GM21360 (cell line): ENCODE data around the gene TMPRSS6.

Experiments used
- ATAC-seq: cut with Tn5 transposase; IDR thresholded peaks from one replicate; pipeline ENCODE4 v1.9.1; 2021; ENCODE audit warnings: mild to moderate bottlenecking, moderate library complexity; ENCODE audit not compliant: unreplicated experiment

The TMPRSS6 gene

DNA sequence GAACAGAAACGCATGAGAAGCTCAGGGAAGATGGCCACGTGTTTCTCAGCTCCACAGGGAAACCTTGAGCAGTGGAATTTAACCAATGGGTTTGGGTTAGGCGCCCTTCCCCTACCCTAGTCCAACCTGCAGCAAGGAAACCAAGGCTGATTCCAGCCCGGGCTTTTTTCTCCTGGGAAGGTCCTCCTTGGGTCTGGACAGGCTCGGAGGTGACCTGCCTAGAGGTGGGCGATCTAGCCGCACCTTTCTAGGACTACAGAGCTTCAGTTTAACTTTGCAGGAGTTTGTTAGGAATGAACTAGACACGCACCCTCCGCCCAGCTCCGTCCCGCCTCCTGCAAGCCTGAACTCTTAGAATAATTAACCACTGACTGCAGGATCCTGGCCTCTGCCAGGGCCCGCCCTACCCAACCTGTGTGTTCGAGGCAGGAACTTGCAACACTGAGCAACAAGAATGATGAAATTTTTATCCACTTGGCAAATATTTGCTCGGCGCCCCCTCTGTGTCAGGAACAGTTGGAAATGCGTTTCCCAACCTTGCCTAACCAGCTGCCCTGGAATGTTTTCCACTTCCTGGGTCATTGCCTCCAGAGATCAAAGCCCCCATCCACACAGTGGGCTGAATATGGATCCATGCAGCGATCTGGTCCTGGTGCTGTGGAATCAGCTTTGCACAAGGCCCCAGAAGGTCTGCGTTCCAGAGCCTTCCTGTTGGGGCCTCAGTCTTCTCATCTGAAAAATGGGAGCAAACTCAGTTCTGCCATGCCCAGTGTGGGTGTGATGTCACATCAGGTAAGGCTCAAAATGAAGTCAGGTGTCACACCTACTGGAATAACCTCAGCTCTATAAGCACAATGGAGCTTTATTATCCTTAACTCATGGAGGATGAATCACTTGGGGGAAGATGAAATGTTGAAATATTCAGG lies 76.7 kb downstream of the TMPRSS6 start:
- ATAC-seq = no peak

DNA sequence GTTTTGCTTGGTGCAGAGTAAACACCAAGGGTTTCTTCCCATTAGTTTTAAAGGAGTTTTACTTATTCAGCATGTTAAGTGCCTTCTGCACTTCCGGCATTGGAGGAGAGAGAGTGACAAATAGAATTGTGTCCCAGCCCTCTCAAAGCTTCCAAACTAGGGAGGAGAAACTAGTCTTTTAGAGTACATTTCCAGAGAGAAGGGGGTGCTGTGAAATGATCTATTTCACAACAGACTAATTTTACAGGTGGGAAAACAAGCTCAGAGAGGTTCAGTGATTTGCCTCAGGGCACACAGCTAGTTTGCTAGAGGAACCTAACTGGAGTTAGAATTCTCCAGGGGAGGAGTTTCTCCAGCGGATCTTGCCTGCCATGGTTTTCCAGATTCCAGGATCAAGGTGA lies 77.4 kb downstream of the TMPRSS6 start:
- ATAC-seq = no peak

DNA sequence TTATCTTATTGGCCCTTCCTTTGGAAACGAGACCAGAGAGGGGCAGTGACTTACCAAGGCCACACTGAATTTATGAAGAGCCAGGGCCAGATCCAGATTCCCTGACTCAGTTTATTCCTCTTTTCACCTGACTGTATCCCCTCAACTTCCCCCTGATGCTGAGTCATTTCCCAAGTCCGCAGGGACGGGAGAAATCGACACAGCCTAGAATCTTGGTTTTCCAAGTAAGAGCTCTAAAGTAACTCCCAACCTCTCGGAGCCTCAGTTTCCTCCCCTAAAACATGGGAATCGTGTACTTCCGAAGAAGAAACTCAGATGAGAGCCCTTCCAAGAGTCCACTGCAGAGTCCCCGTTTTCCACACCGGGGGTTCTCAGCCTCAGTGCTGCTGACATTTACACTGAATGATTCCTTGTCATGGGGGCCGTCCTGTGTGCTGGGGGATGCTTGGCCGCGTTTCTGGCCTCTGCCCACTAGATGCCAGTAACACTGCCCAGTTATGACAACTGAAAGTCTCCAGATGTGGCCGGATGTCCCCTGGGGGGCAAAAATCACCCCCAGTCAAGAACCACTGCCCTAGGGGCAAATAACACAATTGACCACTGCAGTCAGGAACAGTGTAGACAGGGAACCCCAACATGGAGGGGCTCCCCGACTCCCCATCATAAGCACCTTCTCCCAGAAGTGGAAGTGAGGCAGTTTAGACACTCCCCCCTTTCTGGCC lies 78.8 kb downstream of the TMPRSS6 start:
- ATAC-seq = no peak

DNA sequence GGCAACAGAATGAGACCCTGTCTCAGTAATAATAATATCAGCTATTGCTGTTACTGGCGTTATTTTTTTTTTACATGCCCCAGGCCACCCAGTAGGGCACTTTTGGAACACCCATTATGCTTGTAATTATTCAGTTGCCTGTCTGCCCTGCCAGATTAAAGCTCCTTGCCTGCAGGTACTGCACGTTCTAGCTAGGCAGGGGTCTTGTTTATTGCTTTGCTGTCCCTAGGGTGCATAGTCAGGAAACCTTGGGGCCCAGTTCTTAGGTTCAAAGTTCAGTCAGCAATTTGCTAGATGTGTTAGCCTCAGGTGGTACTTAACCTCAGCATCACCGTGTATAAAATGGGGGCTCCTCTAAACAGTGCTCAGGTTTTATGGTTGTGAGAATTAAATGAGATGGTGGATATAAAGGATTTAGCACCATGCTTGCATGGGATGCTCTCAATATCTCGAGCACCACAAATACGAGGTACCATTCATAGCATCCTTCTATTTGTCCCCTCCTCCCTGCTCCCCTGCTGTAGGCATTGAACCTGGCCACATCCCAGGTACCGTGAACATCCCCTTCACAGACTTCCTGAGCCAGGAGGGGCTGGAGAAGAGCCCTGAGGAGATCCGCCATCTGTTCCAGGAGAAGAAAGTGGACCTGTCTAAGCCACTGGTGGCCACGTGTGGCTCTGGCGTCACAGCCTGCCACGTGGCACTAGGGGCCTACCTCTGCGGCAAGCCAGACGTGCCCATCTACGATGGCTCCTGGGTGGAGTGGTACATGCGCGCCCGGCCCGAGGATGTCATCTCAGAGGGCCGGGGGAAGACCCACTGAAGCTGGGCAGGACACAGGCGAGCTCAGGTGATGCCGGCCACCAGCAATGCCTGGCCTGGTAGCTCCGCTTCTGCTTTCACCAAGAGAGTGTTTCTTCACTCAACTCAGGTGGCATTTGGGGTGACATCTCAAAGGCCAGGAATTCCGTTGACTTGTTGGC lies 80.5 kb downstream of the TMPRSS6 start:
- no peak for ATAC-seq

DNA sequence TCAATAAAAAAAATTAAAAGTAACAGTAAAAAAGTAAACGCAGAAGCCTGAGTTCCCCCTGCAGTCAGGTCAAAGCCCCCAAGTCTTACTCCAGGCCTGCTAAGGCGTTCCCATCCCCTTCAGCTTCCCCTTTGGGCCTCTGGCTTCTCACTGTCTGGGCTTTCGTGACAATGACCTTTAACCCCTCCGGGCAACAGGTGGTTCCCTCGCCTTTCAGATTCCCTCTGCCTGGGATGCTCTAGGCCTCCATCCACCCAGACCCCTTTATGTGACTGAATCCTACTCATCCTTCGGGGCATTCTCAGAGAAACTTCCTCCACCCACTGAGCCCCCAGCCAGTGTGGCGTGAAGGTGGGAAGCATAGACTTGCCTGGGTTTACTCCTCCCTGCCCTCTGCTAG lies 82.0 kb downstream of the TMPRSS6 start:
- no peak for ATAC-seq

DNA sequence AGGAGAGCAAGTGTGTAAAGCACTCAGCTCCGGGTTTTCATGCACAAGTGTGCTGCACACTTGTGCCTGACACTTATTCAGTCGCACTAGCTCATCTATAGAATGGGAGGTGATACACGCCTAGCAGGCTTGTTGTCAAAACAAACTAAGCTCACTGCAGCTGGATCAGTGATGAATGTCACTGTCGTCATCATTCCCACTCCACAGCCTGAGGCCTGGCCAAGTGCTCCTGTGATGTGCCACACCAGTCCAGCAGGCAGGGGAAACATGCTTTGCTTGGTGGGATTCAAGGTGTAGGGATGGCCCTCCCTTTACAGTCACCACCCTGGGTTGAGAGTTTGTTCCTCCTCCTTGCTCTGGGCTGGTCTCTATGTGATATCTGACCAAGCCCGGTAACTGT lies 83.2 kb downstream of the TMPRSS6 start:
- ATAC-seq = no peak

DNA sequence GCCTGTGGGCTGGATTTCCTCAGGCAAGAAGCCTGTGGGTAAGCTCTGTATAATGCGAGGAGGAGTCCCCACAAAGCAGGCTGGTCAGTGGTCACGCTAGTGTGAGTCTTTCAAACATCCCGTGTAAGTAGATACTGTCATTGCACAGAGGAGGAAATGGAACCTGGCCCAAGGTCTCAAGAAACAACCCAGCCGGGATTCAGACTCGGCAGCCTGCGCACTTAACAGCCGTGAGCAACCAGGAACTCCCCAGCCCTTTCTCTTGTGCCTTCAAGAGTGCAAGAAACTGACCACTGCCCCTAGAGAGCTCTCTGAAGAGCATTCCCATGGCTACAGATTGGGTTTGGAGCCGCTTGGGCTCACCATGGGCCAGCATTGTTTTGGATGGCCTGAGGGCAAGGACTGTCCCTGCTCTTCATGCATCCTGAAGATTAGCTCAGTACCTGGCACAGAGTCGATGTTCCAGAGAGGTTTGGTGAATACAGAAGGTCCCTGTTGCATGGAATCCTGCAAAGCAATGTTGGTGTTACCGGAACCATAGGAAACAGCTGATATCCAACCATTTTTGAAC lies 83.9 kb downstream of the TMPRSS6 start:
- no peak for ATAC-seq

DNA sequence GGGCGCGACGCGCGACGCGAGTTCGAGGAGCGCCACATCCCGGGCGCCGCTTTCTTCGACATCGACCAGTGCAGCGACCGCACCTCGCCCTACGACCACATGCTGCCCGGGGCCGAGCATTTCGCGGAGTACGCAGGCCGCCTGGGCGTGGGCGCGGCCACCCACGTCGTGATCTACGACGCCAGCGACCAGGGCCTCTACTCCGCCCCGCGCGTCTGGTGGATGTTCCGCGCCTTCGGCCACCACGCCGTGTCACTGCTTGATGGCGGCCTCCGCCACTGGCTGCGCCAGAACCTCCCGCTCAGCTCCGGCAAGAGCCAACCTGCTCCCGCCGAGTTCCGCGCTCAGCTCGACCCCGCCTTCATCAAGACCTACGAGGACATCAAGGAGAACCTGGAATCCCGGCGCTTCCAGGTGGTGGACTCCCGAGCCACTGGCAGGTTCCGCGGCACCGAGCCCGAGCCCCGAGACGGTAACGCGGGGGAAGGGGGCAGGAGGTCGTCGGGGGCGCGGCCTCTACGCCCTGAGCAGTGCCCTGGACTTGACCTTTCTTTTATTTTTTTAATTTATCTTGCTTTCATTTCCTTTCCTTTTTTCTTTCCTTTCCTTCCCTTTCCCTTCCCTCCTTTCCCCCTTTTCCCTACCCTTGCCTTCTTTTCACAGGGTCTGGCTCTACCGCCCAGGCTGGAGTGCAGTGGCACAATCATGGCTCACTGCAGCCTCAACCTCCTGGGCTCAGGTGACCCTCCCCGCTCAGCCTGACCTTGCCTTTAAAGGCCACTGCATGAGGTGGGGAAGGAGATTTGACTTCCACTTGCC lies 85.0 kb downstream of the TMPRSS6 start:
- ATAC-seq = no peak

DNA sequence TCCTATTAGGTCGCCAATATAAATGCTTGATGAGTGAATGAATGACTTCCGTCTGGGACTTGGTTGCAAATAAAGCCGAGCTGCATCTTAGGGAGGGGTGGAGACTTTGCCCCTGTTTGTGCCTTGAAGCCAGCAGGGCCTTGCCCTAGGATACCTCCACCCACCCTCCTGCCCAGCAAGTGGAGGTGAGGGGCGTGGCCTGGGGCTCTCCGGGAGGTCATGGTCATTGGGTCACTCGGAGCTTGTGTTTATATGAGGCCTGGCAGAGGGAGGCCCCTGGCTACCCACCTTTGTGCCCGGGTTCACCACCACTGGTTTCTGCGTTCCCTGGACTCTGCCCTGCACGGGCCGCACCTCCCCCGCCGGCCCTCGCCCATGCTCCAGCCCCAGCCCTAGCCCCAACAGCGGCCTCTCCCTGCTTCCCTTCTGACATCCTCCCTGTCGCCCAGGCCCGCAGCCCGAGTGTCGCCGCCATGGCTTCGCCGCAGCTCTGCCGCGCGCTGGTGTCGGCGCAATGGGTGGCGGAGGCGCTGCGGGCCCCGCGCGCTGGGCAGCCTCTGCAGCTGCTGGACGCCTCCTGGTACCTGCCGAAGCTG lies 85.7 kb downstream of the TMPRSS6 start:
- no peak for ATAC-seq

DNA sequence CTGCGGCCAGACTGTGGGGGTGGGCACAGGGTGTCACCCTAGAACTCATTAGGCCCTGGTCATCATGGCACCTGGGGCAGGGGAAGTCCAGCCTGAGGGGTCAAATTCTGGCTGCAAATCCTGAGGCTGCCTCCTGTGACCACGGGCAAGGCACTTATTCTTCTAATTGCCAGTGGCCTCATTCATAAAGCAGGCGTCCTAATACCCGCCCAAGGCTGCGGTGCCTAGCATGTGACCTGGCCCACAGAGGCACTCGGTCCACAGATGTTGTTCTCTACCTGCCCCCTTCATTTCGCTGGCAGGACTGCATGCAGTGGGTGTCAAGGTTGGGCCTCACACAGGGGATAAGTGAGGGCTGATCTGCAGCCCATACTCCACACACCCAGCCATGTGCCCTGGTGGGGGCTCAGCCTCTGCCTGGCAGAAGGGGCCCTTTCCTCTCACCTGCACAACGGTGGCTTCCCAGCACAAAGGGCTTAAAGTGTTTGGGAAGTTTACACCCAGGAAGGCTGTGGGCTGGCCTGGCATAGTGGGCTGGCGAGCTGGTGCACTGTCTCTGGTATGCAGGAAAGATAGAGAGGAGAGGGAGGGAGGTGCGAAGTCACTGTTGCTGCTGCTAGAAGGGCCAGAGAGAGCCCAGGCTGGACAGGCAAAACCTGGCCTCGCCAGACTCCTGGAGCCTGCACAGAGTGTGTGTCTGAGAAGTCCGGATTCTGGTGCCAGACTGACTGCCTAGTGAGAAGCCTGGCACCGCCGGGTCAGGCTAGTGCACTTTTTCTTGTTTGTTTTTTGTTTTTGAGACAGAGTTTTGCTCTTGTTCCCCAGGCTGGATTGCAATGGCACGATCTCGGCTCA lies 86.8 kb downstream of the TMPRSS6 start:
- ATAC-seq = no peak

DNA sequence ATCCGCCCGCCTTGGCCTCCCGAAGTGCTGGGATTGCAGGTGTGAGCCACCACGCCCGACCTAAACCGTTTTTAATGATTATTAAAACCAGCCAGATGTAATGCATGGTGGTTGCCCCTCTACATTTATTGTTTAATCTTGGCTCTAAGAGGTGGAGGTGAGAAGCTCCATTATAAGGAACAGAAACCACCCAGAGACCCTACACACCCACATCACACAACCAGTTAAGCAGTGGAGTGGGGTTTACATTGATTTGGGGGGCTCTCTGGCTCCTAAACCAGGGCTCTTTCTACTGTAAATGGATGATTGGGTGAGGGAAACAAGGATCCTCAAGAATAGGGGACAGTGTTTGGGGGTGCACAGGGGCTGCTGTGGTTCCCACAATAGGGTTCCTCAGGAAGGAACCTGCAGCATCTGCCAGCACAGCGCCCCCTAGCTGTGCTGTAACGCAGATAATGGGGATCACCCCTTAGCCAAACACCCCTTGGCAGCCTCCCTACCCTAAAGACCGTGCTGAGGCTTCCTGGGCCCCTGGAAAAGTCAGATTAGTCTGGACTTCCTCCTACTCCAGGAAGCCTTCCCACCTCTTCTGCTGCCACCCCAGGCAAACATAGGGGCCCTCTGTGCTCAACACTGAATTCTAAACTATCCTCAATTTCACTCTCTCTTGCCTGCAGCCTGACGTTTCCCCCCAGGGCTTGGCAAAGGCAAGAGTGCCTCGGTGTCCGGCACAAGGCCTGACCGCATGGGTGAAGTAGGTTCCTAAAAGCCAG lies 87.6 kb downstream of the TMPRSS6 start:
- no peak for ATAC-seq

DNA sequence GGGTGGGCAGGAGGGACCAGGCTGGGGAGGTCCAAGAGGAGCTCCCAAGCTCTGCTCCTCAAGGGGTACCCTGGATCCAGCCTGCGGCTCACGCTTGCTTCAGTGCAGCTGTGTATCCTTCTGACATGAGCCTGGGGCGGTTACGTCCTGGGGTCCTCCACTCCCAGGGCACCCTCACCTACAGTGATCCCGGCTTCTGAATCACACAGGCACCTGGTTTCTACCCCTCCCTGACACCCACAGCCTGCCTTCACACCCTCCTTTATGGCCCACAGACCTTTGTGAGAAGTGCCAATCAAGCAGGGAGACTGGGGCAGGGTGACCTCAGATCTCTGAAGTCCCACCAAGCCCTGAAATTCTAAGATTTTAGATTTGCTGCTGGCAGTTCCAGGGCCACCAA lies 88.5 kb downstream of the TMPRSS6 start:
- ATAC-seq = no peak

DNA sequence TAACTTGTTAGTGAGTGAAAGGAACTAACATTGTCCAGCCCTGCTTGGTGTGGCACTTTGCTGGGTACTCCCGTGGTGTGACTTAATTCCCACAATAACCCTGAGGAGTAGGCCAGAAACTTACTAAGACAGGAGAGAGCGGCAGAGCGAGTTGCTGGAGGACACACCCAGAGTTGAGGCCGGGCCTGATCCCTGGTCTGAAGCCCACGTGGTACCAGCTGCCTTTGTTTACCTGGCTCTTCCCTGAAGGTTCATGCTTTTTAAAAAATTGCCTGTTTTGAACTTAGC lies 89.4 kb downstream of the TMPRSS6 start:
- no peak for ATAC-seq

DNA sequence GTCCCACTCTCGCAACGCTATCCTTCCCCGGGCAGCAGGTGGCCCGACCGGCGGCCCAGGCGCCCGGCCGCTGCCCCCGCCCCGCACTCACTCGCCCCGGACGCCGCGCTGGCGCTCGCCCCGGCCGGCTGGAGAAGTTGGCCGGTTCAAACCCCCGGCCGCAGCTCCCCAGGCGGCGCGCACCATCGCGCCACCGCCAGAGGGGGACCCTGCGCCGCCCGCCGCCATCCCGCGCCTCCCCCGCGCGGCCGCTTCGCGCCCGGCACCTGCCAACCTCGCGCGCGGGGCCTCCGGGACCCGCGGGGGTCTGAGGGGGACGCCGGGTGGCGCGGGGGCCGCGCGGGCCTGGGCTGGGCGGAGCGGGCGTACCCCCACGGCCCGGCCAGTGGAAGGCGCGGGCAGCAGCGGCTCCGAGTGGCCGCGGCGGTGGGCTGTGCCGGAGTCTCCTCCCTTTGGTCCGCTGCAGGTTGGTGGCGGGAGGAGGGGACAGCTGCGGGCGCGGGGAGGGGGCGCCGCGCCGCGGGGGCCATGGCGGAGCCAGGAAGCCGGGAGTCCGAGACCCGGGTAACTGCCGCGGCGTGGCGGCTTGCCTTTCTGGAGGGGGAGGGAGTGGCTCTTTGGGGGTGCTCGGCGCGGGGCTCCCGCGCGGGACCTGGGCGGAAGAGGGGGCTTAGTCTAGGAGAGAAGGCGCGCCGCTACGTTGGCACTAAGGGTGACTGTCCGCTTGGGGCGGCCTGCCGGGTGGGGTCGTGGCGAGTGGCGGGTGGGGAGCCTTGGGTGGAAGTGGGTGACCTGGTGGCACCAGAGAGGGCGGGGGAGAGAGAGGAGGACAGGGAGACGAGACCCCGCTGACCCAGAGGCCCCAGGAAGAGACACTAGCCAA lies 90.0 kb downstream of the TMPRSS6 start, which contains the start of the genes MPST and TST:
TSS of gene MPST (plus strand) at position 434 of the 883 bp plus-strand sequence. CDS start at position 529, 95 bp downstream.
TSS of gene TST (minus strand) at position 139 of the 883 bp plus-strand sequence. CDS start 715 bp downstream, outside the sequence.
- ATAC-seq = peak; percentile 57

DNA sequence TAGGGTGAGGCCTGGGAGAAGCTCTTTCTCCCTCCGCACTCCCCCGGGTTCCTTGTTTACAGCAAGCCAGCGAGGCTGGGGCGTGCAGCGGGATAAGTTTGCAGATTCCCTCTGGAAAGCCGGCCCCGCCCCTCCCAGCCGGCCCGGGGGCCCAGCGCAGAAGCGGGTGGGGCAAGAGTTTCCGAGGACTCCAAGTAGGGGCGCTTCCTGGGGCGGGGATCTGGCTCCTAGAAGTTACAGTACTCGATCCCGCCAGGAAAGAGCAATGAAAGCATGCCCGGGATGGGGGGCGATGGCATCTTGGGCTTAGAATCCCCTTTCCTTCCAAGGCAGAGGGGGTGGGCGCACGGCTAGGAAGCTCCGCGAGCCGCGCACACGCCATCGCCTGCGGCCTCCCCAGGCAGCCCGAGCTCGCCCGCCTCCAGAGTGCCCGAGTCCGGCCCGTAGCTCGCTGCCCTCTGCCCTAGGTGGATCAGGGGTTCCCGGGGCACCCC lies 90.7 kb downstream of the TMPRSS6 start:
- peak; percentile 21 for ATAC-seq

DNA sequence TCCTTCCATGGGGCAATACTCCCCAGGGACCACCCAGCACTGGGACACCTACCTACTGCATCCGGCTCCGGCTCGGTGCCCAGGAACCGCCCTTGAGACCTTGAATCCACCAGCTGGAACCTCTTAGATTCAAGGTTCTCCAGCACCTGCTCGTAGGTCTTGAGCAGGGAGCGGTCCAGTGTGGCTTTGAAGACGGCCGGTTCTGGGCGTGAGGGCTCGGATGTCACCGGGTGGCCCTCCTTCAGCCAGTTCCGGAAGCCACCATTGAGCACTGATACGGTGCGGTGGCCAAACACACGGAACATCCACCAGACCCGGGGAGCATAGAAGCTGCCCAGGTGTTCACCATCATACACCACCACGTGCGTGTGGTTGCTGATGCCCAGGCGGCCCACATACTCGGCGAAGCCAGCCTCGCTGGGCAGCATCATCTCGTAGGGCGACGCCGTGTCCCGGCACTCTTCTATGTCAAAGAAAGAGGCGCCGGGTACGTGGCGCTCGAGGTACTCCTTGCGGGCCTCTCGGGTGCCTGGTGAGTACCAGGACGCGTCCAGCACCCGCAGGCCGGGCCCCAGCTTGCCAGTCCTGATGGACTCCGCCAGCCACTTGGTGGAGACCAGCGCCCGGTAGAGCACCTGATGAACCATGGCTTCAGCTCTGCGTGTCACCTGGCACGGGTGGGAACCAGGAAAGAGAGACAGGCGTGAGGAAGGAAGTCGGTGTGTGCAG lies 91.3 kb downstream of the TMPRSS6 start:
- no peak for ATAC-seq
